HG03342 (cell line): ENCODE results near the gene ERBB4.

Source experiments
- ATAC-seq: cut with Tn5 transposase; IDR thresholded peaks from one replicate; pipeline ENCODE4 v1.9.1; 2021; ENCODE audit warnings: mild to moderate bottlenecking, moderate library complexity; ENCODE audit not compliant: unreplicated experiment

ERBB4 gene

GRCh38 chr2:212364112-212364985, 174.3 kb downstream of the ERBB4 start:
- ATAC-seq = no peak

GRCh38 chr2:212361174-212361756, 177.3 kb downstream of the ERBB4 start:
- no peak for ATAC-seq

- ATAC-seq = no peak
Observed at GRCh38 chr2:212360068-212360460, 178.5 kb downstream of the ERBB4 start.

GRCh38 chr2:212359425-212360067, 179.1 kb downstream of the ERBB4 start:
- ATAC-seq = no peak

GRCh38 chr2:212357606-212358005, 181.0 kb downstream of the ERBB4 start:
- ATAC-seq = no peak

GRCh38 chr2:212354382-212354781, 184.2 kb downstream of the ERBB4 start:
- no peak for ATAC-seq

- no peak for ATAC-seq
Observed at GRCh38 chr2:212348501-212348900, 190.1 kb downstream of the ERBB4 start.

- no peak for ATAC-seq
Observed at GRCh38 chr2:212346865-212347264, 191.7 kb downstream of the ERBB4 start.

GRCh38 chr2:212345966-212346365, 192.6 kb downstream of the ERBB4 start:
- no peak for ATAC-seq

- ATAC-seq = no peak
Observed at GRCh38 chr2:212344131-212344530, 194.5 kb downstream of the ERBB4 start.

- no peak for ATAC-seq
Observed at GRCh38 chr2:212343167-212343566, 195.4 kb downstream of the ERBB4 start.

- no peak for ATAC-seq
Observed at GRCh38 chr2:212337486-212338343, 200.9 kb downstream of the ERBB4 start.

- no peak for ATAC-seq
Observed at GRCh38 chr2:212337036-212337435, 201.6 kb downstream of the ERBB4 start.

GRCh38 chr2:212330263-212330662, 208.3 kb downstream of the ERBB4 start:
- ATAC-seq = no peak

GRCh38 chr2:212328712-212329496, 209.7 kb downstream of the ERBB4 start:
- ATAC-seq = no peak

- ATAC-seq = no peak
Observed at GRCh38 chr2:212328136-212328535, 210.5 kb downstream of the ERBB4 start.

GRCh38 chr2:212327171-212327809, 211.3 kb downstream of the ERBB4 start:
- no peak for ATAC-seq

- ATAC-seq = no peak
Observed at GRCh38 chr2:212318636-212319035, 220.0 kb downstream of the ERBB4 start.

GRCh38 chr2:212314680-212315079, 223.9 kb downstream of the ERBB4 start:
- ATAC-seq = no peak
